ENCODE measurements around the gene ADAMTS8. TPM values are rescaled to one million over a fixed set of nuclear protein-coding genes. Genes with fewer than 3 reads are reported as not detected.

The ADAMTS8 gene
- total and polyA plus RNA-seq, 4 donors = 0.02 to 0.08 (median 0.07) TPM; not detected in 1

GRCh38 chr11:130470832-130471706, 42.7 kb upstream of the ADAMTS8 start:
- DNase-seq (ENCODE audit: low spot score) = peak; percentile 17
- Histone ChIP-seq H3K4me1 (ENCODE audit: control insufficient read depth in 4 of 4, insufficient read depth in 4 of 4, low read length in 3 of 4) (no peaks in the 10 kb centered on the region), H3K27ac (ENCODE audit: low read depth in 1 of 2, low read length in 2 of 2) (no peak overlapping the region), H3K9ac (ENCODE audit: low read depth in 1 of 2, low read length in 2 of 2) (no peak overlapping the region), H3K27me3 (ENCODE audit: control insufficient read depth in 4 of 4, insufficient read depth in 4 of 4, low read length in 3 of 4) (no peaks in the 10 kb centered on the region), H3K36me3 (ENCODE audit: control insufficient read depth in 4 of 4, insufficient read depth in 3 of 4, low read depth in 1 of 4, low read length in 3 of 4) (no peaks in the 10 kb centered on the region), H3K9me3 (ENCODE audit: control insufficient read depth in 4 of 4, low read length in 3 of 4) (no peaks in the 10 kb centered on the region), H3K4me3 (ENCODE audit: low read depth in 1 of 3, low read length in 3 of 3) (no peak overlapping the region)
- TF ChIP-seq RAD21 (IDR thresholded peaks at IDR 0.05) = no peak
- no peak for TF ChIP-seq EGR1 (IDR thresholded peaks at IDR 0.05; ENCODE audit: low read depth in 2 of 2)
- TF ChIP-seq NR2F2 (IDR thresholded peaks at IDR 0.05) = no peak
- TF ChIP-seq, protein P1, sequence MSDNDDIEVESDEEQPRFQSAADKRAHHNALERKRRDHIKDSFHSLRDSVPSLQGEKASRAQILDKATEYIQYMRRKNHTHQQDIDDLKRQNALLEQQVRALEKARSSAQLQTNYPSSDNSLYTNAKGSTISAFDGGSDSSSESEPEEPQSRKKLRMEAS (IDR thresholded peaks at IDR 0.05) = no peak
- TF ChIP-seq TAF1 (conservative IDR thresholded peaks at IDR 0.05) = no peak
- no peak for TF ChIP-seq RXRA (IDR thresholded peaks at IDR 0.05)
- no peak for TF ChIP-seq ATF3 (IDR thresholded peaks at IDR 0.05)
- TF ChIP-seq JUND (IDR thresholded peaks at IDR 0.05) = no peak
- no peak for TF ChIP-seq HNF4G (IDR thresholded peaks at IDR 0.05)
- no peak for TF ChIP-seq FOXA1 (IDR thresholded peaks at IDR 0.05)
- no peak for TF ChIP-seq ZBTB33 (IDR thresholded peaks at IDR 0.05)
- TF ChIP-seq YY1 (IDR thresholded peaks at IDR 0.05) = no peak
- WGBS = 91% methylated on average over 20 of the region's 20 CpGs

DNA sequence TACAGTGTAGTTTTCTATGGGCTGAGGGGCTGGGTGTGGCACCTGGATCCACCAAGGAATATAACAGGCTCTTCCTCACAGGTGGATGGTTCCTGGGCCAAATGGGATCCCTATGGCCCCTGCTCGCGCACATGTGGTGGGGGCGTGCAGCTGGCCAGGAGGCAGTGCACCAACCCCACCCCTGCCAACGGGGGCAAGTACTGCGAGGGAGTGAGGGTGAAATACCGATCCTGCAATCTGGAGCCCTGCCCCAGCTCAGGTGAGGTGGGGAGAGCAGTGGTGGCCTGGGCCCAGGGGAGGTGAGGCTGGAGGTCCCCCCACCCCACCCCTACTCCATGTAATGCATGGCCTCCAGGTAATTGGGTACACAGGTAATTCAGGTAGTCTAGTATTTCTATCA, 40.8 kb upstream of the ADAMTS8 start:
- Histone ChIP-seq H3K27ac (ENCODE audit: low read depth in 1 of 2, low read length in 2 of 2) (no peak overlapping the region), H3K4me3 (ENCODE audit: low read depth in 1 of 3, low read length in 3 of 3) (no peak overlapping the region), H3K4me1 (ENCODE audit: control insufficient read depth in 4 of 4, insufficient read depth in 4 of 4, low read length in 3 of 4) (no peaks in the 10 kb centered on the region), H3K27me3 (ENCODE audit: control insufficient read depth in 4 of 4, insufficient read depth in 4 of 4, low read length in 3 of 4) (no peaks in the 10 kb centered on the region), H3K9me3 (ENCODE audit: control insufficient read depth in 4 of 4, low read length in 3 of 4) (no peaks in the 10 kb centered on the region), H3K9ac (ENCODE audit: low read depth in 1 of 2, low read length in 2 of 2) (no peak overlapping the region), H3K36me3 (ENCODE audit: control insufficient read depth in 4 of 4, insufficient read depth in 3 of 4, low read depth in 1 of 4, low read length in 3 of 4) (no peaks in the 10 kb centered on the region)
- 98% methylated on average over 6 of the region's 6 CpGs for WGBS
- no peak for DNase-seq (ENCODE audit: low spot score)
- TF ChIP-seq GABPA (IDR thresholded peaks at IDR 0.05 in 1 of 2, conservative IDR thresholded peaks at IDR 0.05 in 1 of 2) = no peak
- TF ChIP-seq, protein P2, sequence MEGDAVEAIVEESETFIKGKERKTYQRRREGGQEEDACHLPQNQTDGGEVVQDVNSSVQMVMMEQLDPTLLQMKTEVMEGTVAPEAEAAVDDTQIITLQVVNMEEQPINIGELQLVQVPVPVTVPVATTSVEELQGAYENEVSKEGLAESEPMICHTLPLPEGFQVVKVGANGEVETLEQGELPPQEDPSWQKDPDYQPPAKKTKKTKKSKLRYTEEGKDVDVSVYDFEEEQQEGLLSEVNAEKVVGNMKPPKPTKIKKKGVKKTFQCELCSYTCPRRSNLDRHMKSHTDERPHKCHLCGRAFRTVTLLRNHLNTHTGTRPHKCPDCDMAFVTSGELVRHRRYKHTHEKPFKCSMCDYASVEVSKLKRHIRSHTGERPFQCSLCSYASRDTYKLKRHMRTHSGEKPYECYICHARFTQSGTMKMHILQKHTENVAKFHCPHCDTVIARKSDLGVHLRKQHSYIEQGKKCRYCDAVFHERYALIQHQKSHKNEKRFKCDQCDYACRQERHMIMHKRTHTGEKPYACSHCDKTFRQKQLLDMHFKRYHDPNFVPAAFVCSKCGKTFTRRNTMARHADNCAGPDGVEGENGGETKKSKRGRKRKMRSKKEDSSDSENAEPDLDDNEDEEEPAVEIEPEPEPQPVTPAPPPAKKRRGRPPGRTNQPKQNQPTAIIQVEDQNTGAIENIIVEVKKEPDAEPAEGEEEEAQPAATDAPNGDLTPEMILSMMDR (IDR thresholded peaks at IDR 0.05; ENCODE audit: low read depth, low read length, missing input control) = no peak
- TF ChIP-seq ATF3 (IDR thresholded peaks at IDR 0.05) = no peak
- TF ChIP-seq SP1 (IDR thresholded peaks at IDR 0.05) = no peak
- no peak for TF ChIP-seq FOXA1 (IDR thresholded peaks at IDR 0.05)
- no peak for TF ChIP-seq HNF4G (IDR thresholded peaks at IDR 0.05)
- no peak for TF ChIP-seq REST (IDR thresholded peaks at IDR 0.05)
- TF ChIP-seq, protein P1 (IDR thresholded peaks at IDR 0.05) = no peak
- TF ChIP-seq NR2F2 (IDR thresholded peaks at IDR 0.05) = no peak
- no peak for TF ChIP-seq EGR1 (IDR thresholded peaks at IDR 0.05; ENCODE audit: low read depth in 2 of 2)
- TF ChIP-seq JUND (IDR thresholded peaks at IDR 0.05) = no peak
- TF ChIP-seq HNF4A (conservative IDR thresholded peaks at IDR 0.05) = no peak
- no peak for TF ChIP-seq RXRA (IDR thresholded peaks at IDR 0.05)
- TF ChIP-seq YY1 (IDR thresholded peaks at IDR 0.05) = no peak
- no peak for TF ChIP-seq ZBTB33 (IDR thresholded peaks at IDR 0.05)
- TF ChIP-seq TAF1 (conservative IDR thresholded peaks at IDR 0.05) = no peak

All from liver (tissue), 9 donors.